Measurements from ENCODE around the gene CINP. TPM values are rescaled to one million over a fixed set of nuclear protein-coding genes. Genes with fewer than 3 reads are reported as not detected.

CINP gene
- total and polyA plus RNA-seq, 2 of the 13 experiments (the other 11 are each of a cell fraction or from before 2014, with no cell fraction given): 32.8 to 42.8 TPM

DNA sequence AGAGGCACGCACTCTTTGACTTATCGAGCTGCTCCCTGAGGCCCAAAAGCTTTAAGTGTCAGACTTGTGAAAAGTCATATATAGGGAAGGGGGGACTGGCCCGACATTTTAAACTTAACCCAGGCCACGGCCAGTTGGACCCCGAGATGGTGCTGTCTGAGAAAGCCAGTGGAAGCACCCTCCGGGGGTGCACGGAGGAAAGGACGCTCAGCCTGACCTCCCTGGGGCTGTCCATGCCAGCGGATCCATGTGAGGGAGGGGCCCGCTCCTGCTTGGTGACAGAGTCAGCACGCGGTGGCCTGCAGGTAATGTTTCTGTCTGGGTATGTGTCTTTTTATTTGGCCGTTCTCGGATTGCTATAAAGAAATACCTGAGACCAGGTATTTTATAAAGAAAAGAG lies 36.1 kb downstream of the CINP start:
- ChIA-PET POLR2A (no interaction called here), CTCF (ENCODE audit: low intra/inter-chr PET ratio, low total read pairs) (no interaction called here)
- Histone ChIP-seq H3K79me2 (ENCODE audit: insufficient read depth, low read length) (no peaks in the 10 kb centered on the region), H3K36me3 (replicated peaks in 1 of 2; ENCODE audit: control insufficient read depth in 1 of 2, insufficient read depth in 2 of 2, low read length in 2 of 2) (peaks cover 2% of the 10 kb centered on the region in 2 experiments; a peak in 3 of 5 replicates), H3K27ac (ENCODE audit: extremely low read length, insufficient read depth, low read length) (no peak overlapping the region), H4K20me1 (ENCODE audit: insufficient read depth, low read length) (no peaks in the 10 kb centered on the region), H2AFZ (ENCODE audit: low read length) (no peak overlapping the region), H3K27me3 (ENCODE audit: control insufficient read depth in 1 of 2, insufficient read depth in 2 of 2, low read length in 2 of 2) (no peaks in the 10 kb centered on the region), H3K9ac (ENCODE audit: insufficient read depth, low read depth, low read length) (no peak overlapping the region), H3K4me3 (replicated peaks in 1 of 3; ENCODE audit: insufficient read depth in 1 of 3, low read depth in 2 of 3, low read length in 3 of 3) (no peak overlapping the region), H3K4me1 (ENCODE audit: insufficient read depth, low read length) (peaks cover 33% of the 10 kb centered on the region), H3K4me2 (ENCODE audit: low read depth, low read length) (no peak overlapping the region), H3K9me3 (ENCODE audit: low read length) (no peaks in the 10 kb centered on the region)
- FAIRE-seq: no peak
- in situ Hi-C loops (cut with HindIII; ENCODE audit: extremely low pct_ligation_motif_present, low pct_unique_long_range_greater_than_20kb) (no loop called here), intact Hi-C loops (cut with micrococcal nuclease; ENCODE audit: unreplicated experiment) (no loop called here)
- ATAC-seq: no peak
- no peak for DNase-seq (ENCODE audit: low spot score)
- WGBS (ENCODE audit: low lambda C conversion rate): 100% methylated on average over 14 of the region's 14 CpGs
- TF ChIP-seq AGO2 (optimal IDR thresholded peaks at IDR 0.05; ENCODE audit: low read depth, low read length) (peak; percentile 48), ZNF772 (CRISPR knock-in tag; IDR thresholded peaks at IDR 0.05) (no peak)
- BruUV-seq (replicated peaks): no TSS peak

DNA sequence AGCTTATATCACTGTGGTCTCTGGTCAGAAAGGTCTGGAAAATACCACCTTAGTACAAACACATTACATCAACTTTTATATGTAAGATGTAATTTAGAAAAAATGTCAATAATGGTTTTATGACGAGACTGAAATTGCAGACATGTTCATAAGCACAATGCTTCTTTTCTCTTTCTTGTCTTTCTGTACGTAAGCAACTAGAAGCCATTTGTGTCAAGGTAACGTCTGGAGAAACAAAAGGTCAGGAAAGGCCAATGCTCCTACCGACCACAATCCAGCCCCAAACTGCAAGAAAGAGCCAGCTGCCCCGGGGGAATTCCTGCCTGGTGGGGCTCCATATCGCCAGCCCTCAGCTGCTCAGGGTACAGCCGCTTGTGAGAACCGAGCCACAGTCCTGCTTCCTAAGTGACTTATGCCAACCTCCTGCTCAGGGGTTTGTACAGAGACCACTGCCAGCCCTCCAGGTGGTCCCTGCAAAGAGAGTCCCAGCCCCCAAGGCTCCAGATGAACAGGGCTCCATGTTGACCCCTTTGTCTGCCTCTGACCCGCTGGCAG lies 36.8 kb downstream of the CINP start:
- H3K9ac ChIP-seq (ENCODE audit: insufficient read depth, low read depth, low read length): no peak overlapping the region
- H3K27ac ChIP-seq (ENCODE audit: extremely low read length, insufficient read depth, low read length): no peak overlapping the region
- intact Hi-C loops (cut with micrococcal nuclease; ENCODE audit: unreplicated experiment) (no loop called here), in situ Hi-C loops (cut with HindIII; ENCODE audit: extremely low pct_ligation_motif_present, low pct_unique_long_range_greater_than_20kb) (no loop called here)
- no peaks in the 10 kb centered on the region for H3K79me2 ChIP-seq (ENCODE audit: insufficient read depth, low read length)
- POLR2A ChIA-PET: no interaction called here
- WGBS (ENCODE audit: low lambda C conversion rate): 94% methylated on average over 7 of the region's 9 CpGs
- TF ChIP-seq IKZF4 (CRISPR knock-in tag; IDR thresholded peaks at IDR 0.05; ENCODE audit: borderline replicate concordance, low read depth, not compliant biosample characterization) (no peak), ZNF691 (CRISPR knock-in tag; IDR thresholded peaks at IDR 0.05; ENCODE audit: borderline replicate concordance, low read depth) (no peak)
- CTCF ChIA-PET (ENCODE audit: low intra/inter-chr PET ratio, low total read pairs): no interaction called here
- no peak for ATAC-seq
- FAIRE-seq: no peak
- H3K4me2 ChIP-seq (ENCODE audit: low read depth, low read length): no peak overlapping the region
- H2AFZ ChIP-seq (ENCODE audit: low read length): no peak overlapping the region
- peaks cover 0 to 1% of the 10 kb centered on the region in 2 experiments; a peak in 2 of 5 replicates for H3K36me3 ChIP-seq (replicated peaks in 1 of 2; ENCODE audit: control insufficient read depth in 1 of 2, insufficient read depth in 2 of 2, low read length in 2 of 2)
- no TSS peak for BruUV-seq (replicated peaks)
- H3K9me3 ChIP-seq (ENCODE audit: low read length): no peaks in the 10 kb centered on the region
- H3K4me1 ChIP-seq (ENCODE audit: insufficient read depth, low read length): peaks cover 40% of the 10 kb centered on the region
- no peaks in the 10 kb centered on the region for H4K20me1 ChIP-seq (ENCODE audit: insufficient read depth, low read length)
- DNase-seq (ENCODE audit: low spot score): no peak
- H3K27me3 ChIP-seq (ENCODE audit: control insufficient read depth in 1 of 2, insufficient read depth in 2 of 2, low read length in 2 of 2): no peaks in the 10 kb centered on the region
- H3K4me3 ChIP-seq (replicated peaks in 1 of 3; ENCODE audit: insufficient read depth in 1 of 3, low read depth in 2 of 3, low read length in 3 of 3): no peak overlapping the region
